H9 (cell line): ENCODE data around the gene ADAMTS6. TPM values are rescaled to one million over a fixed set of nuclear protein-coding genes. Genes with fewer than 3 reads are reported as not detected.

Experiments used
- DNase-seq: peaks from one replicate; pipeline ENCODE4 v3.0.0-alpha.2; 2017
- H2AFZ ChIP-seq: one replicate; pipeline ENCODE4 v1.6.1; 2013; ENCODE audit warnings: mild to moderate bottlenecking, low read length, control low read depth, moderate library complexity
- H2AK5ac ChIP-seq: 2 replicates; pipeline ENCODE4 v1.6.1; 2013; ENCODE audit warnings: low read length, control low read depth, mixed read lengths; ENCODE audit not compliant: insufficient read length
- H2BK120ac ChIP-seq: one replicate; pipeline ENCODE4 v1.6.1; 2013; ENCODE audit warnings: low read depth, mild to moderate bottlenecking, low read length, control low read depth, inconsistent platforms; ENCODE audit not compliant: poor library complexity, severe bottlenecking
- H2BK12ac ChIP-seq: 2 replicates; pipeline ENCODE4 v1.6.1; 2013; ENCODE audit warnings: low read length, control low read depth, mixed read lengths, low read depth; ENCODE audit not compliant: insufficient read length
- H2BK15ac ChIP-seq: 2 replicates; pipeline ENCODE4 v1.6.1; 2013; ENCODE audit warnings: low read depth, low read length, control low read depth
- H2BK20ac ChIP-seq: one replicate; pipeline ENCODE4 v1.6.1; 2013; ENCODE audit warnings: low read depth, mild to moderate bottlenecking, low read length, control low read depth, inconsistent platforms; ENCODE audit not compliant: poor library complexity, severe bottlenecking
- H2BK5ac ChIP-seq: 2 replicates; pipeline ENCODE4 v1.6.1; 2013; ENCODE audit warnings: low read length, control low read depth, mixed read lengths; ENCODE audit not compliant: insufficient read length
- H3K14ac ChIP-seq: 2 replicates; pipeline ENCODE4 v1.6.1; 2013; ENCODE audit warnings: low read length, control low read depth; ENCODE audit not compliant: insufficient read depth
- H3K18ac ChIP-seq: 2 replicates; pipeline ENCODE4 v1.6.1; 2013; ENCODE audit warnings: low read depth, mild to moderate bottlenecking, mixed read lengths, low read length, control low read depth; ENCODE audit not compliant: insufficient read length
- H3K23ac ChIP-seq: 2 replicates; pipeline ENCODE4 v1.6.1; 2013; ENCODE audit warnings: low read length, control low read depth, mixed read lengths, low read depth; ENCODE audit not compliant: insufficient read length
- H3K23me2 ChIP-seq: 2 replicates; pipeline ENCODE4 v1.6.1; 2013; ENCODE audit warnings: low read depth, mild to moderate bottlenecking, mixed read lengths, low read length, control low read depth; ENCODE audit not compliant: insufficient read length, poor library complexity, severe bottlenecking
- H3K27ac ChIP-seq: 2 replicates; pipeline ENCODE4 v1.5.1; 2013; ENCODE audit warnings: low read length, control low read depth, mixed read lengths, low read depth; ENCODE audit not compliant: insufficient read length
- H3K27me3 ChIP-seq: 2 replicates; pipeline ENCODE4 v1.6.1; 2013; ENCODE audit warnings: low read length, control low read depth, inconsistent platforms; ENCODE audit not compliant: insufficient read depth
- H3K4ac ChIP-seq: 2 replicates; pipeline ENCODE4 v1.6.1; 2013; ENCODE audit warnings: low read depth, mild to moderate bottlenecking, control low read depth, inconsistent platforms, low read length, moderate library complexity
- H3K4me1 ChIP-seq: 2 replicates; pipeline ENCODE4 v1.6.1; 2013; ENCODE audit warnings: low read length, control low read depth, inconsistent platforms; ENCODE audit not compliant: insufficient read depth
- H3K4me2 ChIP-seq: 2 replicates; pipeline ENCODE4 v1.6.1; 2013; ENCODE audit warnings: low read length, control low read depth, mixed read lengths; ENCODE audit not compliant: insufficient read length, insufficient read depth
- H3K56ac ChIP-seq: 2 replicates; pipeline ENCODE4 v1.6.1; 2013; ENCODE audit warnings: low read depth, mild to moderate bottlenecking, mixed read lengths, low read length, control low read depth; ENCODE audit not compliant: insufficient read length
- H3K79me1 ChIP-seq: 2 replicates; pipeline ENCODE4 v1.6.1; 2013; ENCODE audit warnings: low read depth, mild to moderate bottlenecking, moderate library complexity, low read length, control low read depth, inconsistent platforms; ENCODE audit not compliant: insufficient read depth, poor library complexity, severe bottlenecking
- H3K79me2 ChIP-seq: 2 replicates; pipeline ENCODE4 v1.6.1; 2013; ENCODE audit warnings: low read length, control low read depth, inconsistent platforms; ENCODE audit not compliant: insufficient read depth
- H3K9ac ChIP-seq: 2 replicates; pipeline ENCODE4 v1.6.1; 2013; ENCODE audit warnings: low read length, control low read depth, mixed read lengths; ENCODE audit not compliant: insufficient read length; ENCODE audit errors: extremely low read depth
- H3K9me3 ChIP-seq: one replicate; pipeline ENCODE4 v1.6.1; 2013; ENCODE audit warnings: low read depth, low read length, inconsistent platforms; ENCODE audit not compliant: control insufficient read depth
- H3T11ph ChIP-seq: one replicate; pipeline ENCODE4 v1.6.1; 2013; ENCODE audit warnings: mild to moderate bottlenecking, low read length, control low read depth, inconsistent platforms
- H4K20me1 ChIP-seq: one replicate; pipeline ENCODE4 v1.6.1; 2013; ENCODE audit not compliant: control insufficient read depth, insufficient read length, insufficient read depth
- H4K5ac ChIP-seq: 2 replicates; pipeline ENCODE4 v1.6.1; 2013; ENCODE audit warnings: low read depth, mild to moderate bottlenecking, mixed read lengths, low read length, control low read depth; ENCODE audit not compliant: insufficient read length
- H4K8ac ChIP-seq: replicated peaks from 2 replicates; pipeline ENCODE4 v1.6.1; 2013; ENCODE audit warnings: low read length, control low read depth, mixed read lengths, low read depth; ENCODE audit not compliant: insufficient read length
- H4K91ac ChIP-seq: 2 replicates; pipeline ENCODE4 v1.6.1; 2013; ENCODE audit warnings: low read depth, mild to moderate bottlenecking, moderate library complexity, mixed read lengths, low read length, control low read depth; ENCODE audit not compliant: insufficient read length
- H3K27ac Mint-ChIP-seq, 3 experiments: 2 replicates in 2 of 3; 3 replicates in 1 of 3; pipeline ENCODE4 v1.8.0; 2020 to 2021; ENCODE audit warnings: mixed read lengths in 3 of 3, mild to moderate bottlenecking in 1 of 3, moderate library complexity in 1 of 3
- H3K27me3 Mint-ChIP-seq: 2 replicates; pipeline ENCODE4 v1.8.0; 2021; ENCODE audit warnings: low read depth, mild to moderate bottlenecking, moderate library complexity, mixed read lengths
- H3K36me3 Mint-ChIP-seq, 3 experiments: 2 replicates in 2 of 3; 3 replicates in 1 of 3; pipeline ENCODE4 v1.8.0; 2020 to 2021; ENCODE audit warnings: low read depth in 3 of 3, mixed read lengths in 3 of 3; ENCODE audit not compliant: insufficient read depth in 1 of 3
- H3K4me1 Mint-ChIP-seq, 2 experiments: 2 replicates each; pipeline ENCODE4 v1.8.0; 2020; ENCODE audit warnings: mixed read lengths in 2 of 2
- H3K4me3 Mint-ChIP-seq, 2 experiments: 2 replicates in 1 of 2; 3 replicates in 1 of 2; pipeline ENCODE4 v1.8.0; 2020 to 2021; ENCODE audit warnings: mild to moderate bottlenecking in 2 of 2, mixed read lengths in 2 of 2, moderate library complexity in 1 of 2
- H3K9me3 Mint-ChIP-seq, 2 experiments: 2 replicates in 1 of 2; 3 replicates in 1 of 2; pipeline ENCODE4 v1.8.0; 2020; ENCODE audit warnings: mild to moderate bottlenecking in 2 of 2, mixed read lengths in 2 of 2, moderate library complexity in 1 of 2
- WGBS: extraction: QIAGEN DNeasy Blood & Tissue Kit; methylation state at CpG from one replicate; pipeline ENCODE4 v1.1.7; 2013; ENCODE audit warnings: missing lambda C conversion rate, low lambda C conversion rate, mixed read lengths; ENCODE audit not compliant: insufficient read length; ENCODE audit errors: extremely low coverage; 5-methylcytosine and 5-hydroxymethylcytosine counted together
- total RNA-seq: library from RNA; stranded (reverse); gene quantifications from 2 replicates; pipeline ENCODE4 v1.2.1, GENCODE V29; 2021
- TF ChIP-seq, protein P1 (sequence below): fragments of 200-600 bp; sonication (generic); conservative IDR thresholded peaks from 3 replicates; pipeline ENCODE4 v1.8.0; 2021; ENCODE audit warnings: antibody characterized with exemption, mild to moderate bottlenecking

Gene ADAMTS6
- total RNA-seq, 1 experiment from 2014 or later: 0.33 TPM

DNA sequence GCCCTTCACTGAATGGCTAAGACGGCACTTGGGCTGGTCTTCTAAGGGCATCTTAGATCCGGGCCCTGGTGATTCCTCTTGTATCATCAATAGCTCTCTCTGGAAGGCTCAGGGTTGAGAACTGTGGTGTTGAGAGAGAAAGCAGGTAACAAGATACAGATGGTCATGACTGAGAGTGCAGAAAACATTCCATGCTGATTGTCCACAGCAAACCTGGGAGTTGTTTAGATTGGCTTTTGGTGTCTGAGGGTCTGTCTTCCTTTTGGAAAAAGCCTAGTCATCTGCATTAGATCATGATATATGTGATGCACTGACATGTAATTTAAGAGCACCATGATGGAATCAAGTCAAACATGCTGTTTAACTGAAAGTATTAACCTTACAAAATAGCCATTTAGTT is 331.9 kb downstream of the ADAMTS6 start:
- H3K27ac Mint-ChIP-seq: no peak overlapping the region
- H3K27me3 Mint-ChIP-seq: no peaks in the 10 kb centered on the region
- Histone ChIP-seq H2BK12ac (no peak overlapping the region), H2BK120ac (no peak overlapping the region), H4K8ac (no peak overlapping the region), H3K18ac (no peak overlapping the region), H3T11ph (no peak overlapping the region), H3K79me2 (no peaks in the 10 kb centered on the region), H3K23me2 (no peaks in the 10 kb centered on the region), H3K4me1 (no peaks in the 10 kb centered on the region; the same call in 1 of the 2 replicates), H3K4ac (no peak overlapping the region), H4K20me1 (no peaks in the 10 kb centered on the region), H3K4me2 (no peak overlapping the region), H3K9me3 (no peaks in the 10 kb centered on the region), H2BK5ac (no peak overlapping the region), H4K5ac (no peak overlapping the region), H3K23ac (no peak overlapping the region), H3K56ac (no peak overlapping the region), H3K9ac (no peak overlapping the region), H3K27ac (no peak overlapping the region), H2BK20ac (no peak overlapping the region), H2BK15ac (no peak overlapping the region), H2AK5ac (no peak overlapping the region), H3K14ac (no peak overlapping the region), H3K27me3 (no peaks in the 10 kb centered on the region), H4K91ac (no peak overlapping the region), H2AFZ (no peak overlapping the region), H3K79me1 (no peaks in the 10 kb centered on the region)
- 0 out of 5 replicates have a peak, but pooled peaks cover 0 to 2% of the 10 kb centered on the region in 2 experiments for H3K9me3 Mint-ChIP-seq
- no peaks in the 10 kb centered on the region; a peak in 2 of 7 replicates for H3K36me3 Mint-ChIP-seq
- WGBS: no CpG with 5 or more reads among the region's 2 CpGs
- TF ChIP-seq, protein P1, sequence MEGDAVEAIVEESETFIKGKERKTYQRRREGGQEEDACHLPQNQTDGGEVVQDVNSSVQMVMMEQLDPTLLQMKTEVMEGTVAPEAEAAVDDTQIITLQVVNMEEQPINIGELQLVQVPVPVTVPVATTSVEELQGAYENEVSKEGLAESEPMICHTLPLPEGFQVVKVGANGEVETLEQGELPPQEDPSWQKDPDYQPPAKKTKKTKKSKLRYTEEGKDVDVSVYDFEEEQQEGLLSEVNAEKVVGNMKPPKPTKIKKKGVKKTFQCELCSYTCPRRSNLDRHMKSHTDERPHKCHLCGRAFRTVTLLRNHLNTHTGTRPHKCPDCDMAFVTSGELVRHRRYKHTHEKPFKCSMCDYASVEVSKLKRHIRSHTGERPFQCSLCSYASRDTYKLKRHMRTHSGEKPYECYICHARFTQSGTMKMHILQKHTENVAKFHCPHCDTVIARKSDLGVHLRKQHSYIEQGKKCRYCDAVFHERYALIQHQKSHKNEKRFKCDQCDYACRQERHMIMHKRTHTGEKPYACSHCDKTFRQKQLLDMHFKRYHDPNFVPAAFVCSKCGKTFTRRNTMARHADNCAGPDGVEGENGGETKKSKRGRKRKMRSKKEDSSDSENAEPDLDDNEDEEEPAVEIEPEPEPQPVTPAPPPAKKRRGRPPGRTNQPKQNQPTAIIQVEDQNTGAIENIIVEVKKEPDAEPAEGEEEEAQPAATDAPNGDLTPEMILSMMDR: no peak
- no peak for DNase-seq
- no peak overlapping the region for H3K4me3 Mint-ChIP-seq
- peaks cover 2 to 3% of the 10 kb centered on the region in 2 experiments; a peak in 2 of 4 replicates for H3K4me1 Mint-ChIP-seq
